ENCODE data around the gene EPHA1.
"Not testable (repeated sequence)": the region's sequence is repeated elsewhere in the genome, so short reads cannot be mapped to it uniquely, and the experiment has no call there.

DNA sequence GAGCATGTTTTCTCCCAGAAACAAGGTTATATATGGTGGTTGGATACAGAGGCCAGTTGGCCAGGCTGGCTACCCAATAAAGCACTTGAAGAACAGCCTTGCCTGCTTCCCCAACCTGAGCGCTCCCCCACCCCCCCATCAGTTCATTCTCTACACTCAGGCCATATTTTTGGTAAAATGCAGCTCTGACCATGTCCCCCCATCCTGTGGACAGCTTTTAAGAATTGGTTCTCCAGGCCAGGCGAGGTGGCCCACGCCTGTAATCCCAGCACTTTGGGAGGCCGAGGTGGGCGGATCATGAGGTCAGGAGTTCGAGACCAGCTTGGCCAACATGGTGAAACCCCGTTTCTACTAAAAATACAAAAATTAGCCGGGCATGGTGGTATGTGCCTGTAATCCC is 16.2 kb downstream of the EPHA1 start:
- TF ChIP-seq, protein P1, sequence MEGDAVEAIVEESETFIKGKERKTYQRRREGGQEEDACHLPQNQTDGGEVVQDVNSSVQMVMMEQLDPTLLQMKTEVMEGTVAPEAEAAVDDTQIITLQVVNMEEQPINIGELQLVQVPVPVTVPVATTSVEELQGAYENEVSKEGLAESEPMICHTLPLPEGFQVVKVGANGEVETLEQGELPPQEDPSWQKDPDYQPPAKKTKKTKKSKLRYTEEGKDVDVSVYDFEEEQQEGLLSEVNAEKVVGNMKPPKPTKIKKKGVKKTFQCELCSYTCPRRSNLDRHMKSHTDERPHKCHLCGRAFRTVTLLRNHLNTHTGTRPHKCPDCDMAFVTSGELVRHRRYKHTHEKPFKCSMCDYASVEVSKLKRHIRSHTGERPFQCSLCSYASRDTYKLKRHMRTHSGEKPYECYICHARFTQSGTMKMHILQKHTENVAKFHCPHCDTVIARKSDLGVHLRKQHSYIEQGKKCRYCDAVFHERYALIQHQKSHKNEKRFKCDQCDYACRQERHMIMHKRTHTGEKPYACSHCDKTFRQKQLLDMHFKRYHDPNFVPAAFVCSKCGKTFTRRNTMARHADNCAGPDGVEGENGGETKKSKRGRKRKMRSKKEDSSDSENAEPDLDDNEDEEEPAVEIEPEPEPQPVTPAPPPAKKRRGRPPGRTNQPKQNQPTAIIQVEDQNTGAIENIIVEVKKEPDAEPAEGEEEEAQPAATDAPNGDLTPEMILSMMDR (conservative IDR thresholded peaks at IDR 0.05; ENCODE audit: low read depth in 2 of 2): not testable (repeated sequence)
- not testable (repeated sequence) for TF ChIP-seq ZNF331 (CRISPR knock-in tag; IDR thresholded peaks at IDR 0.05; ENCODE audit: low read depth); EZH2 (IDR thresholded peaks at IDR 0.05; ENCODE audit: low read depth, unreplicated experiment); POLR2AphosphoS5 (IDR thresholded peaks at IDR 0.05; ENCODE audit: low read depth); JUNB (IDR thresholded peaks at IDR 0.05; ENCODE audit: unreplicated experiment); EZH2phosphoT487 (IDR thresholded peaks at IDR 0.05; ENCODE audit: unreplicated experiment); CREB1 (CRISPR knock-in tag; IDR thresholded peaks at IDR 0.05; ENCODE audit: low read depth); STAT1 (IDR thresholded peaks at IDR 0.05; ENCODE audit: unreplicated experiment)
- TF ChIP-seq, protein P2, sequence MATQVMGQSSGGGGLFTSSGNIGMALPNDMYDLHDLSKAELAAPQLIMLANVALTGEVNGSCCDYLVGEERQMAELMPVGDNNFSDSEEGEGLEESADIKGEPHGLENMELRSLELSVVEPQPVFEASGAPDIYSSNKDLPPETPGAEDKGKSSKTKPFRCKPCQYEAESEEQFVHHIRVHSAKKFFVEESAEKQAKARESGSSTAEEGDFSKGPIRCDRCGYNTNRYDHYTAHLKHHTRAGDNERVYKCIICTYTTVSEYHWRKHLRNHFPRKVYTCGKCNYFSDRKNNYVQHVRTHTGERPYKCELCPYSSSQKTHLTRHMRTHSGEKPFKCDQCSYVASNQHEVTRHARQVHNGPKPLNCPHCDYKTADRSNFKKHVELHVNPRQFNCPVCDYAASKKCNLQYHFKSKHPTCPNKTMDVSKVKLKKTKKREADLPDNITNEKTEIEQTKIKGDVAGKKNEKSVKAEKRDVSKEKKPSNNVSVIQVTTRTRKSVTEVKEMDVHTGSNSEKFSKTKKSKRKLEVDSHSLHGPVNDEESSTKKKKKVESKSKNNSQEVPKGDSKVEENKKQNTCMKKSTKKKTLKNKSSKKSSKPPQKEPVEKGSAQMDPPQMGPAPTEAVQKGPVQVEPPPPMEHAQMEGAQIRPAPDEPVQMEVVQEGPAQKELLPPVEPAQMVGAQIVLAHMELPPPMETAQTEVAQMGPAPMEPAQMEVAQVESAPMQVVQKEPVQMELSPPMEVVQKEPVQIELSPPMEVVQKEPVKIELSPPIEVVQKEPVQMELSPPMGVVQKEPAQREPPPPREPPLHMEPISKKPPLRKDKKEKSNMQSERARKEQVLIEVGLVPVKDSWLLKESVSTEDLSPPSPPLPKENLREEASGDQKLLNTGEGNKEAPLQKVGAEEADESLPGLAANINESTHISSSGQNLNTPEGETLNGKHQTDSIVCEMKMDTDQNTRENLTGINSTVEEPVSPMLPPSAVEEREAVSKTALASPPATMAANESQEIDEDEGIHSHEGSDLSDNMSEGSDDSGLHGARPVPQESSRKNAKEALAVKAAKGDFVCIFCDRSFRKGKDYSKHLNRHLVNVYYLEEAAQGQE (IDR thresholded peaks at IDR 0.05; ENCODE audit: unreplicated experiment): not testable (repeated sequence)

Measured in GM23338 (cell line).